ENCODE results near the gene CMTM1.

DNA sequence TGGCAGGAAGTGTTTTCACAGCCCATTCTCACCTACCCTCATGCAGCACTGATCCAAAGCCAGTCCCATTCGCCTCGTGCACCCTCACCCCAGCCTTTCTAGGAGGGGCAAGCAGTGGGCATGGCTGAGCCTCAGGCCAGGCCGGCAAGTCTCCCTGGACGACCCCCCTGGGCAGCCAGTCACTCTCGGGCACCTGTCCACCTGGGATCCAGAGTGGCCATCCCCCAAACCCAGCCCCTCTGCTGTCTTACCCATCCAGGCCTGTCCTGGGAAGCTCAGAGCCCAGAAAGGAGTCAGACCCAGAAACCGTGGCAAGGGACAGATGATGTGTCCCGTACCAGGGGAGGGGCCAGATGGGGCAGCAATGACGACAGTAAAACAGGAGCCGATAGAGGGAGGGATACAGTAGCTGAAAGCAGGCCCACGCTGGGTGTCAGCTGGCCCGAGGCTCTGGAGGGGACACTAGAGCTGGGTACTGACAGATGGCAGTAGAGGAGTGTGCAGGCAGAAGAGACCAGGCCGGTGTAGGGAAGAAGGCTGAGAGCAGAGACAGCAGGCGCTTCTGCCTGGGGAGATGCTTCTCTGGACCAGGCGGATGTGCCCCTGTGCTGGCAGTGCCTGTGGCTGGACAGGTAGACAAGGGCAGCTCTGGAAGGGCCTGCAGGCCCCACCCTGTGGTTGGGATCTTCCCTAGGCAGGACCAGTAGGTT, 44.0 kb downstream of the CMTM1 start:
- TF ChIP-seq, protein P1, sequence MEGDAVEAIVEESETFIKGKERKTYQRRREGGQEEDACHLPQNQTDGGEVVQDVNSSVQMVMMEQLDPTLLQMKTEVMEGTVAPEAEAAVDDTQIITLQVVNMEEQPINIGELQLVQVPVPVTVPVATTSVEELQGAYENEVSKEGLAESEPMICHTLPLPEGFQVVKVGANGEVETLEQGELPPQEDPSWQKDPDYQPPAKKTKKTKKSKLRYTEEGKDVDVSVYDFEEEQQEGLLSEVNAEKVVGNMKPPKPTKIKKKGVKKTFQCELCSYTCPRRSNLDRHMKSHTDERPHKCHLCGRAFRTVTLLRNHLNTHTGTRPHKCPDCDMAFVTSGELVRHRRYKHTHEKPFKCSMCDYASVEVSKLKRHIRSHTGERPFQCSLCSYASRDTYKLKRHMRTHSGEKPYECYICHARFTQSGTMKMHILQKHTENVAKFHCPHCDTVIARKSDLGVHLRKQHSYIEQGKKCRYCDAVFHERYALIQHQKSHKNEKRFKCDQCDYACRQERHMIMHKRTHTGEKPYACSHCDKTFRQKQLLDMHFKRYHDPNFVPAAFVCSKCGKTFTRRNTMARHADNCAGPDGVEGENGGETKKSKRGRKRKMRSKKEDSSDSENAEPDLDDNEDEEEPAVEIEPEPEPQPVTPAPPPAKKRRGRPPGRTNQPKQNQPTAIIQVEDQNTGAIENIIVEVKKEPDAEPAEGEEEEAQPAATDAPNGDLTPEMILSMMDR (IDR thresholded peaks at IDR 0.05; ENCODE audit: insufficient read depth, low read length, poor library complexity, severe bottlenecking): no peak
- TF ChIP-seq EZH2phosphoT487 (conservative IDR thresholded peaks at IDR 0.05; ENCODE audit: low read length): no peak

Data from SU-DHL-6 (cell line).